ENCODE results near the gene PLET1.

DNA sequence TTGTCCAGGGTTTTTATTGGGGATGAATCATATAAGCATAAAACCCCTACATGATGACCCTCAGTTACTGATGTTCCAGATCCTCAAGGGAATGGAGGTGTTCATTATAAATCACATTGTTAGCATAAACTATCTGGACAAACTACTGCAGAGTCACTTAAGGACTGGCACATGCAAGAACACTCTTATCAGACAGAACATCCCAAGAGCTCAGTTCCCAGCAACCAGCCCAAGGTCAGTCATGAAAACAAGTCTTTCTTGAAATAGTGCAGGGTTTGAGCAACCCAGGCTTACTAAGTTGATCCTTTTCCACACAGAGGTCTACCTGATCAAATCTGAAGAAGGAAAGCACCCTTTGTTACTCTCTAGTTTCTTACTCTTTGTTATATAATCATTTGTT, 48.0 kb downstream of the PLET1 start:
- no peak for TF ChIP-seq POLR2A (IDR thresholded peaks at IDR 0.05)
- TF ChIP-seq, protein P1, sequence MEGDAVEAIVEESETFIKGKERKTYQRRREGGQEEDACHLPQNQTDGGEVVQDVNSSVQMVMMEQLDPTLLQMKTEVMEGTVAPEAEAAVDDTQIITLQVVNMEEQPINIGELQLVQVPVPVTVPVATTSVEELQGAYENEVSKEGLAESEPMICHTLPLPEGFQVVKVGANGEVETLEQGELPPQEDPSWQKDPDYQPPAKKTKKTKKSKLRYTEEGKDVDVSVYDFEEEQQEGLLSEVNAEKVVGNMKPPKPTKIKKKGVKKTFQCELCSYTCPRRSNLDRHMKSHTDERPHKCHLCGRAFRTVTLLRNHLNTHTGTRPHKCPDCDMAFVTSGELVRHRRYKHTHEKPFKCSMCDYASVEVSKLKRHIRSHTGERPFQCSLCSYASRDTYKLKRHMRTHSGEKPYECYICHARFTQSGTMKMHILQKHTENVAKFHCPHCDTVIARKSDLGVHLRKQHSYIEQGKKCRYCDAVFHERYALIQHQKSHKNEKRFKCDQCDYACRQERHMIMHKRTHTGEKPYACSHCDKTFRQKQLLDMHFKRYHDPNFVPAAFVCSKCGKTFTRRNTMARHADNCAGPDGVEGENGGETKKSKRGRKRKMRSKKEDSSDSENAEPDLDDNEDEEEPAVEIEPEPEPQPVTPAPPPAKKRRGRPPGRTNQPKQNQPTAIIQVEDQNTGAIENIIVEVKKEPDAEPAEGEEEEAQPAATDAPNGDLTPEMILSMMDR (IDR thresholded peaks at IDR 0.05): no peak

All from adrenal gland (tissue), 5 donors.